NCI-H526 (cell line): ENCODE results near the gene PARVB.
"Not testable (repeated sequence)": the region's sequence is repeated elsewhere in the genome, so short reads cannot be mapped to it uniquely, and the experiment has no call there.

Experiments used
- DNase-seq, 2 experiments: peaks; one replicate each; lab custom pipeline; 2025; lab: John Stamatoyannopoulos, UW

PARVB gene

GRCh38 chr22:44056649-44057048 is 32.5 kb downstream of the PARVB start:
- not testable (repeated sequence) for DNase-seq

- DNase-seq, result no peak
Observed at GRCh38 chr22:44057401-44057987, 33.4 kb downstream of the PARVB start.

- DNase-seq, result no peak
Observed at GRCh38 chr22:44063462-44064371, 39.6 kb downstream of the PARVB start.

- DNase-seq, result no peak
Observed at GRCh38 chr22:44067033-44067432, 42.9 kb downstream of the PARVB start.

- no peak for DNase-seq
Observed at GRCh38 chr22:44067901-44068300, 43.8 kb downstream of the PARVB start.

GRCh38 chr22:44068422-44069191 is 44.5 kb downstream of the PARVB start:
- DNase-seq, result no peak

GRCh38 chr22:44070029-44070428 is 45.9 kb downstream of the PARVB start:
- no peak for DNase-seq

GRCh38 chr22:44071781-44072326 is 47.8 kb downstream of the PARVB start:
- no peak for DNase-seq

GRCh38 chr22:44074337-44074984 is 50.4 kb downstream of the PARVB start:
- DNase-seq, result no peak

GRCh38 chr22:44075022-44075421 is 50.9 kb downstream of the PARVB start:
- no peak for DNase-seq

- DNase-seq, result no peak
Observed at GRCh38 chr22:44075670-44076069, 51.6 kb downstream of the PARVB start.

GRCh38 chr22:44076825-44077224 is 52.7 kb downstream of the PARVB start:
- DNase-seq, result no peak

- peak in 1 of 2 experiments; percentile 74 for DNase-seq
Observed at GRCh38 chr22:44080936-44081861, 57.1 kb downstream of the PARVB start.

GRCh38 chr22:44082801-44083200 is 58.7 kb downstream of the PARVB start:
- DNase-seq, result no peak

- no peak for DNase-seq
Observed at GRCh38 chr22:44084044-44084772, 60.1 kb downstream of the PARVB start.

- DNase-seq, result peak; percentile 15 to 62
Observed at GRCh38 chr22:44085743-44086270, 61.7 kb downstream of the PARVB start.

GRCh38 chr22:44086271-44087088 is 62.4 kb downstream of the PARVB start:
- DNase-seq, result no peak

GRCh38 chr22:44087089-44087430 is 63.0 kb downstream of the PARVB start:
- DNase-seq, result no peak

GRCh38 chr22:44088976-44089570 is 65.0 kb downstream of the PARVB start:
- DNase-seq, result no peak
